HG02642 (cell line): Measurements from ENCODE around the gene SLC29A1.
A peak's percentile ranks its signal among the peaks of the same experiment; 100 is the strongest.
"Not testable (repeated sequence)": the region's sequence is repeated elsewhere in the genome, so short reads cannot be mapped to it uniquely, and the experiment has no call there.

ENCODE experiments used
- ATAC-seq: cut with Tn5 transposase; IDR thresholded peaks from one replicate; pipeline ENCODE4 v1.9.1; 2021; ENCODE audit warnings: mild to moderate bottlenecking; ENCODE audit not compliant: unreplicated experiment, poor library complexity

SLC29A1 gene

DNA sequence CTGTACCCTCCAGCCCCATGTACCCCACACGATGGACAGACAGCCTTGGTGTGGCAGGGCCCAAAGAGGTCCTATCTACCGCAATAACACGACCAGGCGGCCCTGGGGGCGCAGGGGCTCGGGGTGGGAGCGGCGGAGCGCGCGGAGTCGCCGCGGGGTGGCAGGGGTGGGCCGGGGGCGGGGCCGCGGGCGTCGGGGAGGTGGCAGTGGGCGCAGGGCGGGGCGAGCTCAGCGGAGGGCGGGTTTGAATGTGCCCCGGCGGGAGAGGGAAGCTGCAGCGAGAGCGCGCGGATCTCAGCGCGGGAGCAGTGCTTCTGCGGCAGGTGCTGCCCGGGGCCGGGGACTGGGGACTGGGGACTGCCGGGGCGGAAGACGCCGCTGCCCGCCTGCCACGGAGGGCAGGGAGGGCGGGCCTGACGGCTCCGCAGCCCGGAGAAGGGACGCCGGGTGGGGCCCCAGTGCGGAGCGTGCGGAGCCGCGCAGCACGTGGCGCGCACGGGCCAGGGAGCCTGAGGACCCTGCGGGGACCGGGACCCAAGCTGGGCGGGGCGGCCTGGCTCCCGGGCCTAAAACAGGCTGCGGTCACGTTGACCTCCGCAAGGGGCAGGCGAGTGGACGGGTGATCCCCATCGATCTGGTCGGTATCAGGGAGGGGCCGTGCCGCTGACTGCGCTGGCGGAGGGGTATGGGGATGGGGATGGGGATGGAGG, at the start of gene SLC29A1:
TSS of gene SLC29A1 (plus strand) at position 277 of the 710 bp plus-strand sequence. CDS start 3,719 bp downstream, outside the sequence.
- peak; percentile 54 for ATAC-seq

DNA sequence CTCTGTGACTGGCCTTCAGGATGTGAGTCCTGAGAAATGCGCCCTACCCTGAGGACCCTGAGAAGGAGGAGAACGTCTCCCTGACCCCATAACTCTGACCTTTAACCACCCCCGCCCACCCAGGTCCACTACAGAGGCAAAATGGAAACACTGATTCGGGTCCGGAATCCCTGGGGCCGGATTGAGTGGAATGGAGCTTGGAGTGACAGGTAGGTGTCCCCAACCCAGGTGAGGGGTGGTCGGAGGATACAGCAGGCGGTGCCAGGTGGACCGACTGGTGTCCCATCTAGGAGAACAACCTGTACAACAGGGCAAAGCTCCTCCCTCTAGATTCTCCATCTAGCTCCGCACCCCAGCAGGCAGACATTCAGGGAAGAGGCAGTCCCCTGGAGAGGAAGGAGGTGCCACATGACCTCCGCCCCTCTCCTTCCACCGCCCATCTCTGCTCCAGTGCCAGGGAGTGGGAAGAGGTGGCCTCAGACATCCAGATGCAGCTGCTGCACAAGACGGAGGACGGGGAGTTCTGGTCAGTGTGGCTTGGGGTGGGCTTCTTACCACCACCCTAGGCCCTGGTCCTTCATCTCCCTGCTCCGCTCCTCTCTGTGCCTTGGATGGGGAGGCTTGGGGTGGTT, 47.1 kb upstream of the SLC29A1 start:
- ATAC-seq: no peak

DNA sequence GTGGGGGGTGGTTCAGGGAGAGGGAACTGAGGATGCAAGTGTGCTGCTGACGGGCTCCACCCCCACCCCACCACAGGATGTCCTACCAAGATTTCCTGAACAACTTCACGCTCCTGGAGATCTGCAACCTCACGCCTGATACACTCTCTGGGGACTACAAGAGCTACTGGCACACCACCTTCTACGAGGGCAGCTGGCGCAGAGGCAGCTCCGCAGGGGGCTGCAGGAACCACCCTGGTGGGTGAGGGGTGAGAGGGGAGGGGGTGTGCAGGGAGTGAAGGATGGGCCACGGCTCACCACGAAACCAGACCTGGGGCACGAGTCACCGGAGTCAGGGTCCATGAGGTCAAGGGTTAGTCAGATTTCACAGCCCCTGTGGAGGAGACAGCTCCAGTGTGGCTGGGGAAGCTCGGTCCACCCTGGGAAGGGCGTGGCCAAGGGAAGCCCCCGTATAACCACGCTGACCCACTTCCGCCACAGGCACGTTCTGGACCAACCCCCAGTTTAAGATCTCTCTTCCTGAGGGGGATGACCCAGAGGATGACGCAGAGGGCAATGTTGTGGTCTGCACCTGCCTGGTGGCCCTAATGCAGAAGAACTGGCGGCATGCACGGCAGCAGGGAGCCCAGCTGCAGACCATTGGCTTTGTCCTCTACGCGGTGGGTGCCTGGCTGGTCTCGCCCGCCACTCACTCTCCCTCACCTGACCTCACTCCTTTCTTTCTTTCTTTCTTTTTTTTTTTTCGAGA, 46.5 kb upstream of the SLC29A1 start:
- ATAC-seq: no peak

DNA sequence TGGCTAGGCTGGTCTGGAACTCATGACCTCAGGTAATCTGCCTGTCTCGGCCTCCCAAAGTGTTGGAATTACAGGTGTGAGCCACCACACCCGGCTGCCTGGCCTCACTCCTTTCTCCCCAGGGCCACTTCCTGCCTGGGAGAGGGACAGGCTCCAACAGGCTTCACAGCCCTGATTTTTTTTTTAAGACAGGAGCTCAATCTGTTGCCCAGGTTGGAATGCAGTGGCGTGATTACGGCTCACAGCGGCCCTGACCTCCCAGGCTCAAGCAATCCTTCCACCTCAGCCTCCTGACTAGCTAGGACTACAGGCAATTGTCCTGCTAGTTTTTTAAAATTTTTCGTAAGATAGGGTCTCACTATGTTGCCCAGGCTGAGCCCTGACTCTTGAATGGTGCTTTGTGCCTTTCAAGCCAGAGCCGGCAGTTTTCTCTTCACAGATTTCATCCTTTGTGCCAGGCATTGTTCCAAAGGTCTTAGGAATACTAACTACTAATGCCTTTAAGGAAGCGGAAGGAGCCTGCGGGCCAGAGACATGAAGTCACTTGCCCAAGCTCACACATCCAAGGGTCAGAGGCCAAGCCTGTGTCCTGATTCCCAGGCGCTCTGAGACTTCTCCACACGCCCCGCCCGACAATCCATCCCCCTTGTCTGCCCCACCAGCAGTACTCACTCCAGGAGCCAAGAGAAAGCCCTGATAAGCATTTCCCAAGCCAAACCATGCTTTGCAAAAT, 45.5 kb upstream of the SLC29A1 start:
- ATAC-seq: no peak

DNA sequence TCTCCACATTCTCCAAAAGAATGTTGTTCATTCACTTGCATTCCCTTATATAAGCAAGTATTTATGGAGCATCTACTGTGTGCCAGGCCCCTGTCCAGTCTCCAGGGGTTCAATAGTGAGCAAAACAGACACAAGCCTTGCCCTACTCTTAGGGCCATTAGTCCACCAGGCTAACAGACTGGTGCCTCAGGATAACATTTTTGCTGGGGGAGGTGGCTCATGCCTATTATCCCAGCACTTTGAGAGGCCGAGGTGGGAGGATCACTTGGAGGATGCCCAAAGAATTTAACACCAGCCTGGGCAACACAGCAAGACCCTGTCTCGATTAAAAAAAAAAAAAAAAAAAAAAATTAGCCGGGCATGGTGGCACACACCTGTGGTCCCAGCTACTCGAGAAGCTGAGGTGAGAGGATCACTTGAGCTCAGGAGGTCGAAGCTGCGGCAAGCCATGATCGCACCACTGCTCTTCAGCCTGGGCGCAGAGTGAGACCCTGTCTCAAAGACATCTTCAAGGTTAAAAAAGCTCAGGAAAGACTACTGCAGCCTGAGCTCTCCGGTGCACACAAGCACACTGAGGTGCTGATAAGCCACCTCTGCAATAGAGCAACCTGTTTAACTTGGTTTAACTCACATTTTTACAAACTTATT, 44.8 kb upstream of the SLC29A1 start:
- ATAC-seq: no peak

DNA sequence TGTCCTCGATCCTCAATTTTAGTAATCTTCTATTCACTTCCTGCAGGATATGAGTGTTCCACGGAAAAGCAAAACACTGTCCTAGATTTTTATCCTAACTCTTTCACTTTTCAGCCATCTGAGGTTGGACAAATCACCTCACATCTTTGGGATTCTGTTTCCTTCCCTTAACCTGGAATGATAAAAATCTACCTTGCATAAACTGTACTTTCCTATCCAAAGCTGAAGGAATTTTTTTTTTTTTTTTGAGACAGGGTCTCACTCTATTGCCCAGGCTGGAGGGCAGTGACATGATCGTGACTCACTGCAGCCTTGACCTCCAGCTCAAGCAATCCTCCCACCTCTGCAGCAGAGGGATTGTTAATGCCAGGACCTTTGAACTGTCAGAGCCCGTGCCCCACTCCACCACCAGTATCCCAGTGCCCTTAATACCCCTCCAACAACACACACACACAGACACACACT, 44.3 kb upstream of the SLC29A1 start:
- no peak for ATAC-seq

DNA sequence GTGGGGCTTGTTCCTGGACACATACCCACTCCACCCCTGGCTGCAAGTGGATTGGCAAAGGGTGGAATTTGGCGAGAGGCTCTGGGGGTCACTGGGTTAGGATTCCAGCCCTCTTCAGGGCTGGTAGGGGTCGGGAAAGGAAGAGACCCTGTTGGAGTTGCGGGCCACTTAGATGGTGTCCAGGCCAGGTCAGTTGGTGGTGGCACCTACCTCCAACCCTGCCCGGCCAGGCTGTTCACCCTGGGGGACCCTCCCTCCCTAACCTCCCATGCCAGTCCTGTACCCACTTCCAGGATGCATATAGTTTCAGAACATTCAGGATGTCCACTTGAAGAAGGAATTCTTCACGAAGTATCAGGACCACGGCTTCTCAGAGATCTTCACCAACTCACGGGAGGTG, 43.7 kb upstream of the SLC29A1 start:
- no peak for ATAC-seq

DNA sequence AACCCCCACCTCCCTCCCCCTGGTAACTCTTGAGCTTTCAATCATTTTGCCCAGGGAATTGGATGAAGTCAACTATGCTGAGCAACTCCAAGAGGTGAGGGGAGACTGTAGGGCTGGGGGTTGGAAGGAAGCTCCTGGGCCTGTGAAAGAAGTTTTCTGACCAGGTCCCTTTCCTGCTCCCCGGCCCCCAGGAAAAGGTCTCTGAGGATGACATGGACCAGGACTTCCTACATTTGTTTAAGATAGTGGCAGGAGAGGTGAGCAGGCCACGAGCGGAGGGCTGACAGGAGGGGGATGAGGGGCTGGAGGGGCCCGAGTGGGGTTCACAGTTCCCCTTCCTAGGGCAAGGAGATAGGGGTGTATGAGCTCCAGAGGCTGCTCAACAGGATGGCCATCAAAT, 43.0 kb upstream of the SLC29A1 start:
- no peak for ATAC-seq

DNA sequence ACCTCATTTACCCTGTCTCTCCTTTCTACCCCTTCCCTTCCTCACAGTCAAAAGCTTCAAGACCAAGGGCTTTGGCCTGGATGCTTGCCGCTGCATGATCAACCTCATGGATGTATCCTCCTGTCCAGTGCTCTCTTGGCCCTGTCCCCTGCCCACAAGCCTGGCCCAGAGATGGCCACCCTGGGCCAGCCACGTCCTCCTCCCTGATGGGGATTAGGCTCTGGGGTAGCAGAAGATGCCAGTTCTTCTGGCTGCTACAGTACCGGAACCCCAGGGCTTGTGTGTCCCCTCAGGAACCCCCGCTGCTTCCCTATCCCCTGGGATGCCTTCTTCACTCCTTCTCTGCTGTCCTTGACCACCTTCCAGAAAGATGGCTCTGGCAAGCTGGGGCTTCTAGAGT, 42.5 kb upstream of the SLC29A1 start:
- no peak for ATAC-seq

DNA sequence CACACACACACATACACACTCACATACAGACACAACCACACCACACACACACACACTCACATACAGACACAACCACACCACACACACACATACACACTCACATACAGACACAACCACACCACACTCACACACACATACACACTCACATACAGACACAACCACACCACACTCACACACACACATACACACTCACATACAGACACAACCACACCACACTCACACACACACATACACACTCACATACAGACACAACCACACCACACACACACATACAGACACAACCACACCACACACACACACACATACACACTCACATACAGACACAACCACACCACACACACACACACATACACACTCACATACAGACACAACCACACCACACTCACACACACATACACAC, 41.6 kb upstream of the SLC29A1 start:
- ATAC-seq: not testable (repeated sequence)

DNA sequence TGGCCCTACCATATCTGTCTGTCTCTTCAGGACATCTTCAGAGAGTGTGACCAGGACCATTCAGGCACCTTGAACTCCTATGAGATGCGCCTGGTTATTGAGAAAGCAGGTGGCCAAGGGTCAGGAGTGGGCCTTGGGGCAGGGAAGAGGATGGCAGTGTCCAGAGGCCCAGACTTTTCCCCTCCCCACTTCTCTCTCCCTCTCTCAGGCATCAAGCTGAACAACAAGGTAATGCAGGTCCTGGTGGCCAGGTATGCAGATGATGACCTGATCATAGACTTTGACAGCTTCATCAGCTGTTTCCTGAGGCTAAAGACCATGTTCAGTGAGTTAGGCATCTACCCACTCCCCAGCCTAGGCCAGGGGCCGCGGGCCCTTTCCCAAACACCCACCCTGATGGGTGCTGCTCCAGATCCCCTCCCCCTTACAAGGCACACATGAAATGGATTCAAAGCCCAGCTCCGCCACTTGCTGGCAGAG, 40.4 kb upstream of the SLC29A1 start:
- no peak for ATAC-seq

DNA sequence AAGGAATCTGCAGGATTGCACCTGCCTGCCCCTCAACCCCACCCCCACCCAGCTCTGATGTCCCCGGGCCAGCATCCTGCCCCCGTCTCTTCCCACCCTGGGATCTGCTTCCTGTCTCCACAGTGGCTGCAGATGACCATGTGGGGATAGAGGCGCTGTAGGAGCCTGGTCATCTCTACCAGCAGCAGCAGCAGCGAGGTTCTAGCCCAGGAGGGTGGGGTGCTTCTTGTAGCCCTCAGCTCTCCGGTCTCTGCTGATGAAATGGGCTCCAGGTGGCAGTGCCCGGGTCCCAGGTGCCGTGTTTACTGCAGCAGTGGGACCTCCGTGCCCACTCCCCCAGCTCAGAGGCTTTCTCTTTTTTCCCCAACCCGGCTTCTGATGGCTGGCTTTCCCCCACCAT, 39.6 kb upstream of the SLC29A1 start:
- no peak for ATAC-seq

DNA sequence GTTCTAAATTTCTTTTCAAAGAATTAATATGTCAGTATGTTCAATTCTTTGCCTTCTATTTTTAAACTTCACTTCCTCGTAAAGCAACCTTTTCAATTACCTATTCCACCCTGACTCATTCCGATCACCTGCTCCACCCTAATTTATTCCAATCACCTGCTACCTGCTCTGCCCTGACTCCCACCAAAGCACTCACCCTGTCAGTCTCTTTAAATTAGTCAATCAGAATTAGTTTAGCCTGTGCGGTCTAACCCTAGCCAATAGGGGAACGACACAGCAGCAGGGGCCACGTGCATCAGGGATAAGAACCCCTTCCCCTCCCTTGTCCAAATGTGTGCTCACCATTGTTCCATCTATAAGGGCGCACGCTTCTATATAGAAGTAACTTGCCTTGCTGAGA, 38.0 kb upstream of the SLC29A1 start:
- not testable (repeated sequence) for ATAC-seq

DNA sequence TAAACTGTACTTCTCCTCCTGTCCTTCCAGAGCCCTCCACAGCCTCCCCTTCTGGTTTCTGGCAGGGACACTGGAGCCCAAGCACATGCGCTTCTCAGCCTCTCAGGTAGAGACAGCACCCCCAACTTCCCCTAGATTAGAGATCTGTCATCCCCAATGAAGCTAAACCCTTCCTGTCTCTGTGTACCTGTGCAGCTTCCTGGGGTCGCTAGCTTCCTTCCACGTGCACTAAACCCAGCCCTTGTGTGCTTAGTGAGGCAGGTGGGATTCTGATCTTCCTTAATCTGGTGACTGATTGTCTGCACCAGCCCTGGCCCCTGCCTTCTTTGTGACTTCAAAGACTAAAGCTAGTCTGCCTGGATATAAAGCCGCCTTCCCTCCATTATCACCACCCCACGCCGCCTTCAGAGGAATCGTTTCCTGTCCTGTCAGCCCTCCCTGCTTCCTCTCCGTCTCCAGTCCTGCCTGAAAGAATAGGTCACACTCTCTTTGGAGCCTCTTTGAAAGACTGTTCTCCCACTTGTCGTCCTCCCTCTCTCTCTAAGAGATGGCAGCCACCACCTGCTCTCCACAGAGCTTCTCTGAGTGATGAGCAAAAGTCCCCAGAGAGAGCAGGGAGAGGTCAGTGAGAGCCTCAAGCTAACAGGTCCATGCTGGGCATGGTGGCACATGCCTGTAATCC, 37.3 kb upstream of the SLC29A1 start:
- no peak for ATAC-seq

DNA sequence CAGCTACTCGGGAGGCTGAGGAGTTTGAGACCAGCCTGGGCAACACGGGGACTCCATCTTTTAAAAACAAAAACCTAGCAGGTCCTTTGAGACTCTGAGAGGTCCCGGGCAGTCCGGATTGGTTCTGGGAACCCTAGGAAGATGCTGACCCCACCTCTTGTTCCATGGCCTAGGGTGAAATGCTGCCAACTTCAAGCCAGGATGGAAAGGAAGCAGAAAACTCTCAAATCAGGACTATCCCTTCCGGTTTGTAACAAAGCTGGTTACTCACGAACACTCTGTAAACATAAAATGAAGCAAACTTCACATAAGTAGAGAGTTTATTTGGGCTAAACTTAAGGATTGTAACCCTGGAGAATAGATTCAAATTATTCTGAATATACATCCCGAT, 36.8 kb upstream of the SLC29A1 start:
- no peak for ATAC-seq

DNA sequence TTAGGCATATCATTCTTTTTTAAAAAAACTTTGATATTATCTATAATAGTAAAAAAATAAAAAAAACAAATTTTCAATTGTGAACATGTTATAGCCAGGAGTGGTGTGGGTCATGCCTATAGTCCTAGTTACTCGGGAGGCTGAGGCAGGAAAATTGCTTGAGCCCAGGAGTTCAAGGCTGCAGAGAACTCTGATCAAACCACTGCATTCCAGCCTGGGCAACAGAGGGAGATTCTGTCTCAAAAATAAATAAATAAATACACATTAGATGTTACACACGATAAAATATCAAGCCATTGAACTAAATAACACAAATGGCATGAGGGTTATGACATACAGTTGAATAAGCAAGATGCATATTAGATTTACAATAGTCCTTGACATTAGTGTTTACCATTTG, 34.6 kb upstream of the SLC29A1 start:
- no peak for ATAC-seq

DNA sequence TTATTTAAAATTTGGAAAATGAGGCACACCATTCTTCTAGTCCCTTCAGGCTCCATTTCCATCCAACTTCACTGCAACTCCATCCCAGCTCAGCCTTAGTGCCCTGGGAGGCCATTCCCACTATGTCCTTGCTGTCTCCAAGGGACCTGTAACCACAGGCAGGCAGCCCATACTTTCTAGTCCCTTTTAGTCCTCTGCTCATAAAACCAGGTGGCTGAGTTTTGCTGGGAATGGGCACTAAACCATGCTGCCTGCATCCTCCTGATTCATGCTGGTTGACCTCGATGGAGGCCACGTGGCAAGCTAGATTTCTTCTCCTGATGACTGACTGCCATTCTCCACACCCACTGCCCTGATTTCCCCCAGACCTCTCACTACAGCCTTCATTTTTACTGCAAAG, 34.1 kb upstream of the SLC29A1 start:
- no peak for ATAC-seq

DNA sequence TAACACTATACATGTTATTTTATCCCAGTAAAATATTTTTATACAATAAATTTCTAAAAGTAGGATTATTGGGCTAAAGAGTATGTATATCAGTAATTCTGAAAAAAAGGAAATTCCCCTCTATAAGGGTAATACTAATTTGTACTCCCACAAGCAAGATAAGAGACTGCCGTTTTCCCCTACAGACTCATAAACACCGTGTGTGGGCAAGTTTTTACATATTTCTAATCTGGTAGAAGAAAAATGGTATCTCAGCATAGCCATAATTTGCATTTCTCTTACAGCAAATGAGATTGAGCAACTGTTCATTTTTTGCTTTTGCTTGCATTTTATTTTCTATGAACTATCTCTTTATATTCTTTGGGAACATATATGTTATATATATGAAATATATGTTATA, 32.7 kb upstream of the SLC29A1 start:
- ATAC-seq: peak; percentile 51

DNA sequence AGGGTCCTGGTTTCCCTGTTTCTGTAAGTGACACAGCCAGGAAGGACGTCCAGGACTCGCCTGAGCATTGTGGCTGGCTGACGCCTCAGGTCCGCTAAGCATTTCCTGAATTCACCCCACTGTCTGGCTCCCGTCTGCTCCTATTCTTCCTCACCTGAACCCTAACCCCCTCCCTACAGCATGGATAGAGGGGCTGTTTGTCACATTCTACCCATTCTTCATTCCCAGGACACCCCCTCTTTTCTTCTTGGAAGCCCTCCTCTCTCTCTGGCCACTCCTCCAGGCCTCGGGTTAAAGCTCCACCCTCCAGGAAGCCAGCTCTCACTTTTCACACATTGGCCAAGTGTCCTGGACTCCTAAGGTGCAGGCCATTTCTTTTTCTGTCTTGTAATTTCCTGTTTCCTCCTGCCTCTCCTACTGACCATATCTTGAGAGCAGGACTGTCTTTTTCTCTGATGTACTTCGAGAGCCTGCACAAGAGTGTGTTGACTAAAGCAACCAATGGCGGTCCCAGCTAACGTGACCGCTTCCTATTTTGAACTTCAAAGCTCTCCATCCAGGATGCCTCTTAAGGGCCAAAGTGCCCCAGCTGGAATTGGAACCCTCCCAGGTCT, 30.9 kb upstream of the SLC29A1 start:
- no peak for ATAC-seq
